ENCODE data around the gene CHEK2. TPM values are rescaled to one million over a fixed set of nuclear protein-coding genes. Genes with fewer than 3 reads are reported as not detected.
A peak's percentile ranks its signal among the peaks of the same experiment; 100 is the strongest.

The CHEK2 gene
- total RNA-seq, 1 experiment from 2014 or later: 61.1 TPM

- Histone ChIP-seq H4K5ac (ENCODE audit: insufficient read length, low read depth, low read length) (no peak overlapping the region), H3T11ph (ENCODE audit: low read length) (no peak overlapping the region), H4K91ac (ENCODE audit: insufficient read length, low read depth, low read length) (no peak overlapping the region), H2BK5ac (ENCODE audit: insufficient read length, low read length) (no peak overlapping the region), H4K20me1 (ENCODE audit: control insufficient read depth, insufficient read depth, insufficient read length) (no peaks in the 10 kb centered on the region), H3K9me3 (ENCODE audit: control insufficient read depth, low read depth, low read length) (no peaks in the 10 kb centered on the region), H4K8ac (replicated peaks; ENCODE audit: insufficient read length, low read depth, low read length) (no peak overlapping the region), H3K27ac (ENCODE audit: insufficient read length, low read depth, low read length) (no peak overlapping the region), H3K79me2 (ENCODE audit: insufficient read depth, low read length) (no peaks in the 10 kb centered on the region), H3K27me3 (ENCODE audit: insufficient read depth, low read length) (no peaks in the 10 kb centered on the region), H2BK120ac (ENCODE audit: low read depth, low read length, poor library complexity, severe bottlenecking) (no peak overlapping the region), H3K14ac (ENCODE audit: insufficient read depth, low read length) (no peak overlapping the region), H3K56ac (ENCODE audit: insufficient read length, low read depth, low read length) (no peak overlapping the region), H3K4ac (ENCODE audit: low read depth, low read length) (no peak overlapping the region), H3K4me2 (ENCODE audit: insufficient read depth, insufficient read length, low read length) (no peak overlapping the region), H3K23ac (ENCODE audit: insufficient read length, low read depth, low read length) (no peak overlapping the region), H3K4me1 (ENCODE audit: insufficient read depth, low read length) (no peaks in the 10 kb centered on the region), H3K23me2 (ENCODE audit: insufficient read length, low read depth, low read length, poor library complexity, severe bottlenecking) (no peaks in the 10 kb centered on the region), H2BK12ac (ENCODE audit: insufficient read length, low read depth, low read length) (no peak overlapping the region), H3K18ac (ENCODE audit: insufficient read length, low read depth, low read length) (no peak overlapping the region), H2BK15ac (ENCODE audit: low read depth, low read length) (no peak overlapping the region), H2BK20ac (ENCODE audit: low read depth, low read length, poor library complexity, severe bottlenecking) (no peak overlapping the region), H2AFZ (ENCODE audit: low read length) (no peak overlapping the region), H2AK5ac (ENCODE audit: insufficient read length, low read length) (no peak overlapping the region), H3K79me1 (ENCODE audit: insufficient read depth, low read depth, low read length, poor library complexity, severe bottlenecking) (peaks cover 3% of the 10 kb centered on the region), H3K9ac (ENCODE audit: extremely low read depth, insufficient read length, low read length) (no peak overlapping the region)
- no peaks in the 10 kb centered on the region for H3K9me3 Mint-ChIP-seq
- no peak for DNase-seq
- 0 out of 7 replicates have a peak overlapping the region, but pooled peaks of 1 of the 3 experiments have one; percentile 48 for H3K27ac Mint-ChIP-seq
- TF ChIP-seq CTCF (conservative IDR thresholded peaks at IDR 0.05): no peak
- no CpG with 5 or more reads among the region's 3 CpGs for WGBS (ENCODE audit: extremely low coverage, insufficient read length, low lambda C conversion rate)
- H3K4me1 Mint-ChIP-seq: no peaks in the 10 kb centered on the region
- H3K27me3 Mint-ChIP-seq (ENCODE audit: low read depth): no peaks in the 10 kb centered on the region
- H3K4me3 Mint-ChIP-seq: no peak overlapping the region
- H3K36me3 Mint-ChIP-seq (ENCODE audit: insufficient read depth in 1 of 3, low read depth in 3 of 3): peaks cover 31 to 60% (median 45%) of the 10 kb centered on the region in 3 experiments
Observed at GRCh38 chr22:28718044-28718443, 23.6 kb downstream of the CHEK2 start.

Measured in H9 (cell line).